SIG-M5 treated with dmso at 0.1 percent for 504 hours (cell line): ENCODE data around the gene ADGRD1.
"Not testable (repeated sequence)": the region's sequence is repeated elsewhere in the genome, so short reads cannot be mapped to it uniquely, and the experiment has no call there.

Experiments used
- DNase-seq: peaks from one replicate; lab custom pipeline; 2025; ENCODE audit not compliant: unreplicated experiment; lab: John Stamatoyannopoulos, UW

The ADGRD1 gene

DNA sequence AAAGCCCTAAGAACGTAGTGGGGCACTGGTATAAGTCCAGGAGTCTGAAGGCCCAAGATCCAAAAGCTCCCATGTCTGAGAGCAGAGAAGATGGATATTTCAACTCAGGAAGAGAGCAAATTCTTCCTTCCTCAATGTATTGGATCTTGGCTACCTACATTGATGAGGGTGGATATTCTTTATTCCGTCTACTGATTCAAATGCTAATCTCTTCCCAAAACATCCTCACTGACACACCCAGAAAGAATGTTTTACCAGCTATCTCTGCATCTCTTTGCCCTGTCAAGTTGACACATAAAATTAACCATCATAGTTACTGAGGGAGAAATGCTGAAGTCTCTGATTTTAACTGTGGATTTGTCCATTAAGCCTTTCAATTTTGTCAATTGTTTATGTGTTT lies 16.6 kb upstream of the ADGRD1 start:
- no peak for DNase-seq

- not testable (repeated sequence) for DNase-seq
Observed at GRCh38 chr12:130937546-130937945, 16.2 kb upstream of the ADGRD1 start.

DNA sequence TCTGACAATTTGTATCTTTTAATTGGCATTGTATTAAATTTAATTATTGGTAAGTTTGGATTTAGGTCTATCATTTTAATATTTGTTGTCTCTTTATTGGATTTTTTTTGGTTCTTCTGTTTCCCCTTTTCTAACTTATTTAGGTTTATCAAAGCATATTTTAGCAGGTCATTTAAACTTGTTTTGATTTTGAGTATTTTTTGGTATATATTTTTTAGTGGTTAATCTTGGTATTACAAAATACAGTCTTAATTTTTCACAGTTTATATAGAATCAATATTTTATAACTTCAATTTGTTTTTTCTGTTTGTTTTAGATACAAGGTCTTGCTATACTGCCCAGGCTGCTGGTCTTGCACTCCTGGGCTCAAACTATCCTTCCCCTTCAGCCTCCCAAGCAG lies 15.5 kb upstream of the ADGRD1 start:
- DNase-seq: no peak

GRCh38 chr12:130944878-130945277 lies 8.8 kb upstream of the ADGRD1 start:
- DNase-seq: no peak

- no peak for DNase-seq
Observed at GRCh38 chr12:130945786-130946492, 7.8 kb upstream of the ADGRD1 start.

GRCh38 chr12:130947028-130947613 lies 6.6 kb upstream of the ADGRD1 start:
- DNase-seq: no peak

DNA sequence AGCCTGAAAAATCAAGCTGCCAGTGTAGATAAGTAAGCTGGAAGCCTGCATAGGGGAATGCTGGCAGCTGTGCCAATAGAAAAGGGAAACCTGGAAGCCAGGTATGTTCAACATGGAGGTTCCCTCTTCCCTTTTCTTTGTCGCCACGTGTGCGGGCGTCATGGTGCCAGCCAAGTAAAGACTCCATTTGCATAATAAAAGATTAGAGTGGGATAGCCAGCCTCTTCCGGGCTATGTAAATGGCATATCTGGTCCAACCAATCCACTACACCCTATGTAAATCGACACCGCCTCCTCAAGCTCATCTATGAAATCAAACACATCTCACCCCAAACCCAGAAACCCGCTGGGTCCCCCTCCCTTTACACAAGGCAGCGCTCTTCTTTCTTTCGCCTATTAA lies 5.6 kb upstream of the ADGRD1 start:
- DNase-seq: no peak

- DNase-seq: no peak
Observed at GRCh38 chr12:130948751-130949150, 5.0 kb upstream of the ADGRD1 start.

DNA sequence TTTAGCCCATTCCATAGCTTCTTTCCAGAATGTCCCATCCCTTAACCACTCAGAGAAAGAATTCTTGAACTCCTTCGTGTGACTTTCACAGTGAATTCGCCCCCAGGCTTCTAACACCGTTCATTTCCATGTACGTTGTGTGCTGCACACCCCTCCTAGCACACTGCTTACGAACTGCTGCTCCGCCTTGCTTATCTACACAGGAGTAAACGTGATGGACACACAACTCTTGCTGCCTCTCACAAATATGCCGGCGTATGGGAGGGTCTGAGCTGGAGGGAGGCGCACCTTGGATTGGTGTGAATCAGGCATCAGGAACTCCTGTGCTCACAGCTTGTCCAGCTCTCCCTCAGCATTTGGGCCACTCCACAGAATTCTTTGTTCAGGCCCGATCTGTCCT lies 3.9 kb upstream of the ADGRD1 start:
- DNase-seq: no peak

GRCh38 chr12:130951636-130952035 lies 2.1 kb upstream of the ADGRD1 start:
- no peak for DNase-seq

DNA sequence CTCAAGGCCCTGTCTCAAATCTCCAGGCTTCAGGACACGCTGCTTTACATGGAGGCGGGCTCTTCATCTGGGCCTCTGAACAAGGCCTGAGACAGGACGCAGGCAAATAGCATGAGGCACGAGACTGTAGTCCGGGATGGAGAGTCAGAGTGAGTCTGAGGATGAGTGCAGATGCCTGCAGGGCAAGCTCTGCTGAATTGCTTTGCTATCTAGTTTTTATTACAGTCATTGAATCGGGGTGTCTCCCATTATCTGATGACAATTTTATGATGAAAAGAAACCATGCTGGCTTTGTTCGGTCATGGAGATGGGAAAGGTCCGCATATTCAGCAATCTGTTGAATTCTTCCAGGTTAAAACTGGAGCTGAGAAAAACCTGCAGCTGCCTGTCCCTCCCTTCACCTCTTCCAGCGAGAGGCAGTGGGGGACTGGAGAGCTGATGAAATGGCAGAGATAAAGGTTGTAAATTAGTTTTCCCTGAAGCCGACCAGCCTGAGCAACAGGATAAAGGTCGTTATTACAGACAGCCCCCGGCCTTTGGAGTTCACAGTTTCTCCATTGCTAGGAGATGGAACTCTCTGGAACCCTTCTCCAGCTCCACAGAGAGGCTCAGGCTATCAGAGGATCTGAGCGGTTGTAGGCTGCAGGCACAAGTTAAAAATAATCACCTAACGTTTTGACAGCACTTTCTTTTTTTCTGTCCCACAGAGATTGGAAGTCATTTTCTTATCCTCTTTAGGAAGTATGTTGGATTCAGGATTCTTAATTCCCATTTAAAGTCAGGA lies 1.3 kb upstream of the ADGRD1 start:
- DNase-seq: no peak

DNA sequence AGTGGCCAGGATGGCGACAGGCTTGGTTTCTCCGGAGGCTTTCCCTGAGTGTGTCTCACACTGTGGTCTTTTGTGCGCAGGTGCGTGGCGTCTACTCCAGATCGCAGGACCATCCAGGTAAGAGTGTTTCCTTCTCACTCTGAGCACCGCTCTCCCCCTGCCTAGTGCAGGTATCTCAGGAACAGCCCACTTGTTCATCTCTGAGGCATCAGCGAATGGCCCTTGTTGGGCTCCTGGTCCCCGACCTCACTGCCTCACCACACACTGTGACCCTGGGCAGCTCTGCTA lies 781 bp downstream of the ADGRD1 start:
- no peak for DNase-seq

DNA sequence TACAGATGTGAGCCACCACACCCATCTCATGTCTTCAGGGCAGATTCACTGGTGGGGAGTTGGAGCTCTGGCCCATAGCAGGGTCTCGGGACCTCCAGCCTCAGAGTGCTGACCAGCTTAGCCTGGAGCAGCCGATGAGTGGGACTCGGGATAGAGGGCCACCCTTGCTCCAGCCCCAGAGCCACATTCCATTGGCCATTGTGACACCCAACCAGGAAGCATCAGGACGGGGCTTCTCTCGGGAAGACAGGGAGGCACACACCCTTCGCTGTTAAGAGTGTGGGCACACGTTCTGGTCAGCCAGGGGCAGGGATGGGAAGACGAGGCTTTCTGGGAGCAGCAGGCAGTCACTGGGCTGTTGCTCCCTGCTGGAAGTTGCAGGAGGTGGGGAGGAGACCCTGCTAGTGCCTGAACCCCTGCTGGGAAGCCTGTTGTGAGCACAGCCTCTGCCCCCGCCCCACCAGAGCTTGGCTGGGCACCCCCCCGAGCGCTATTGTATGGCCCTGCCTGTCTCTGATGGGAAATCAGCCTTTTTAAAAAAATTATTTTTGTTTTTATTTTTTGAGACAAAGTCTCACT lies 1.6 kb downstream of the ADGRD1 start:
- no peak for DNase-seq

- no peak for DNase-seq
Observed at GRCh38 chr12:130956009-130956408, 2.3 kb downstream of the ADGRD1 start.

- no peak for DNase-seq
Observed at GRCh38 chr12:130956456-130957303, 3.0 kb downstream of the ADGRD1 start.

GRCh38 chr12:130957304-130957621 lies 3.6 kb downstream of the ADGRD1 start:
- DNase-seq: no peak

- no peak for DNase-seq
Observed at GRCh38 chr12:130958557-130959140, 4.9 kb downstream of the ADGRD1 start.

DNA sequence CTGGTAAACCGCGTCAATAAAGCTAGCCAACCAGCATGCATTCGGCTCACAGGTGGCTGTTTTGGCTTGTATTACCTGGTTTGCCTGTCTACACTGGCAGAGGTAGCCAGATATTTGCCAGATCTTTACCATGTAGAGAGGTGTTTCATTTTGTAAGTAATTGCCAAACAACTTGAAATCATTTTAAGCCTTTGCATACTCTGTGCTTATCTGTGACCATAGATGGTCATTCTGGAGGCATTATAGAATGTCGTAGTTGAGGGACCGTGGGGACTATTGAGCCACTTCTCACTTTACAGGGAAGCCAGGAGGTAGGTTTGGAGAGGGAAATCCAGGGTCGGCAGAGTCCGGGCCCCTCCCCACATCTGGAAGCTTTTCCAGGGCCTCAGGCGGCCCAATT lies 5.9 kb downstream of the ADGRD1 start:
- no peak for DNase-seq

- DNase-seq: no peak
Observed at GRCh38 chr12:130960058-130960457, 6.4 kb downstream of the ADGRD1 start.

DNA sequence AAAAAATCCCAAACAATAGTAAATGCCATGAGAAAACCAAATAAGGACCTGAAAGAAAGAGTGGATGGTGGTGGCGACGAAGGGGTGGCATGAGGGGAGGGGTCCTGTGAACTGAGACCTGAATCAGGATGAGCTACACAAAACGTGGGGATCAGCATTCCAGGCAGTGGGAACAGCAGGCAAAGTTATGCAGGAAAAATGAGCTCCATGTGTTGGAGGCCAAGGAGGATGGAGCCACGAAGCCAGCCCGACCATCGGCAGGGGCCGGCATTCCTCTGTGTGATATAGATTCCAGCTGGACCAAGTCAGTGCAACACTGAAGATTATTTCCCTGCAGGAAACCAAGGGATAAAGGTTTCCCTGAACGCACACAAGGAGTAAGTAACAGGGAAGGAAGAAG lies 7.1 kb downstream of the ADGRD1 start:
- no peak for DNase-seq

- no peak for DNase-seq
Observed at GRCh38 chr12:130961921-130962451, 8.3 kb downstream of the ADGRD1 start.
